Endothelial cell of umbilical vein (primary cell): ENCODE data around the gene AQP9. TPM values are rescaled to one million over a fixed set of nuclear protein-coding genes. Genes with fewer than 3 reads are reported as not detected.

Experiments
- BruUV-seq: library from RNA; stranded (reverse); fragments of 400-500 nt; replicated peaks from 2 replicates; lab custom pipeline; 2021; lab: Mats Ljungman, UMichigan
- CTCF ChIA-PET: fragments of 300-600, 350-600 bp; sonication (Branson Sonifier 250); formaldehyde crosslinking; loops from one replicate; lab custom pipeline; 2021; ENCODE audit warnings: antibody characterized with exemption, inconsistent platforms; lab: Charles Lee
- POLR2A ChIA-PET: fragments of 300-600, 350-600 bp; sonication (Branson Sonifier 250); formaldehyde crosslinking; loops from one replicate; lab custom pipeline; 2021; ENCODE audit warnings: antibody characterized with exemption, inconsistent platforms; lab: Charles Lee
- DNase-seq: peaks from one replicate; pipeline ENCODE4 v3.0.0-alpha.2; 2011; ENCODE audit warnings: low read depth, low spot score
- FAIRE-seq: peaks from 2 replicates; lab custom pipeline; 2011; peaks lifted over from hg19 to GRCh38; lab: Jason Lieb, UNC
- H2AFZ ChIP-seq: 2 replicates; pipeline ENCODE4 v1.6.0; 2012; ENCODE audit warnings: low read depth, low read length, control low read depth, inconsistent platforms
- H3K27ac ChIP-seq: 2 replicates; pipeline ENCODE4 v1.5.1; 2011; ENCODE audit warnings: low read depth, mild to moderate bottlenecking, control low read depth, low read length, moderate library complexity; ENCODE audit not compliant: insufficient read depth
- H3K27me3 ChIP-seq, 2 experiments: 2 replicates each; pipeline versions ENCODE4 v1.6.0 to v1.6.1; 2011; ENCODE audit warnings: low read length in 2 of 2, mixed read lengths in 1 of 2; ENCODE audit not compliant: control insufficient read depth in 2 of 2, insufficient read depth in 2 of 2
- H3K36me3 ChIP-seq, 2 experiments: 2 replicates in 1 of 2; 3 replicates in 1 of 2; pipeline ENCODE4 v1.5.1; 2011; ENCODE audit warnings: low read length in 2 of 2, mild to moderate bottlenecking in 1 of 2, moderate library complexity in 1 of 2; ENCODE audit not compliant: control insufficient read depth in 2 of 2, insufficient read depth in 2 of 2; ENCODE audit errors: extremely low read depth in 1 of 2
- H3K4me1 ChIP-seq: 3 replicates; pipeline ENCODE4 v1.5.1; 2011; ENCODE audit warnings: mild to moderate bottlenecking, low read length; ENCODE audit not compliant: control insufficient read depth, insufficient read depth; ENCODE audit errors: extremely low read depth
- H3K4me2 ChIP-seq: 2 replicates; pipeline ENCODE4 v1.6.1; 2011; ENCODE audit warnings: low read length, control low read depth, mixed read lengths; ENCODE audit not compliant: insufficient read depth
- H3K4me3 ChIP-seq, 3 experiments: fragments of 200-600 bp in 1 of 3; sonication (generic), shearing (Covaris generic) in 1 of 3; replicated peaks in 1 of 3; 2 replicates each; pipeline ENCODE4 v1.5.1; 2011 to 2016; ENCODE audit warnings: control low read depth in 3 of 3, low read length in 3 of 3, mild to moderate bottlenecking in 2 of 3, inconsistent platforms in 1 of 3, low read depth in 1 of 3, moderate library complexity in 1 of 3; ENCODE audit not compliant: insufficient read depth in 1 of 3
- H3K79me2 ChIP-seq: 2 replicates; pipeline ENCODE4 v1.6.0; 2012; ENCODE audit warnings: low read length, inconsistent platforms; ENCODE audit not compliant: control insufficient read depth, insufficient read depth
- H3K9ac ChIP-seq: replicated peaks from 2 replicates; pipeline ENCODE3; 2011; ENCODE audit warnings: low read length, control low read depth; ENCODE audit not compliant: insufficient read depth; ENCODE audit errors: extremely low read depth
- H3K9me1 ChIP-seq: replicated peaks from 3 replicates; pipeline ENCODE4 v1.6.0; 2011; ENCODE audit warnings: mild to moderate bottlenecking, low read length; ENCODE audit not compliant: control insufficient read depth, insufficient read depth; ENCODE audit errors: extremely low read depth
- H3K9me3 ChIP-seq: replicated peaks from 2 replicates; pipeline ENCODE4 v1.5.1; 2012; ENCODE audit warnings: low read length, inconsistent platforms; ENCODE audit not compliant: control insufficient read depth, insufficient read depth
- H4K20me1 ChIP-seq: replicated peaks from 2 replicates; pipeline ENCODE3; 2011; ENCODE audit warnings: mild to moderate bottlenecking, low read length; ENCODE audit not compliant: control insufficient read depth, insufficient read depth; ENCODE audit errors: extremely low read depth
- CTCF ChIP-seq, 2 donors: IDR thresholded peaks; 1 replicate in 1 of 2; 2 replicates in 1 of 2; pipeline ENCODE4 v1.5.1; 2011; ENCODE audit warnings: low read length in 2 of 2, mild to moderate bottlenecking in 2 of 2, moderate library complexity in 2 of 2, control low read depth in 1 of 2, inconsistent platforms in 1 of 2, low read depth in 1 of 2; ENCODE audit not compliant: insufficient read depth in 1 of 2; ENCODE audit errors: extremely low read depth in 1 of 2
- EZH2 ChIP-seq: IDR thresholded peaks from 2 replicates; pipeline ENCODE4 v1.6.1; 2012; ENCODE audit warnings: borderline replicate concordance, low read depth, mild to moderate bottlenecking, moderate library complexity, low read length, inconsistent platforms; ENCODE audit not compliant: severe bottlenecking
- FOS ChIP-seq: IDR thresholded peaks from 2 replicates; pipeline ENCODE4 v1.6.1; 2011; ENCODE audit warnings: mild to moderate bottlenecking, low read length, moderate library complexity, borderline replicate concordance; ENCODE audit not compliant: insufficient read depth
- GATA2 ChIP-seq: IDR thresholded peaks from 2 replicates; pipeline ENCODE4 v1.7.0; 2011; ENCODE audit warnings: low read depth, mild to moderate bottlenecking, moderate library complexity, mixed read lengths, low read length; ENCODE audit not compliant: insufficient read length, insufficient read depth
- JUN ChIP-seq: IDR thresholded peaks from 2 replicates; pipeline ENCODE4 v1.6.1; 2011; ENCODE audit warnings: borderline replicate concordance, low read depth; ENCODE audit not compliant: insufficient read length, insufficient read depth
- MAX ChIP-seq: IDR thresholded peaks from 2 replicates; pipeline ENCODE4 v1.6.1; 2011; ENCODE audit not compliant: insufficient read depth, insufficient read length
- MYC ChIP-seq: IDR thresholded peaks from one replicate; pipeline ENCODE4 v1.6.1; 2011; ENCODE audit warnings: mild to moderate bottlenecking, low read depth, low read length
- POLR2A ChIP-seq: IDR thresholded peaks from 2 replicates; pipeline ENCODE4 v1.6.1; 2012; ENCODE audit warnings: low read depth, mild to moderate bottlenecking, control low read depth, low read length
- POLR2AphosphoS5 ChIP-seq: IDR thresholded peaks from 2 replicates; pipeline ENCODE4 v1.6.1; 2012; ENCODE audit warnings: low read depth, mild to moderate bottlenecking, control low read depth, low read length, moderate library complexity; ENCODE audit not compliant: insufficient read depth
- dilution Hi-C: fragments of 300-500 bp; cut with MboI; formaldehyde crosslinking; loops from one replicate; pipeline ENCODE4 v1.15.0; 2019; ENCODE audit warnings: low sequenced_read_pairs; ENCODE audit not compliant: extremely low pct_ligation_motif_present
- intact Hi-C: fragments of 100-400 bp; cut with micrococcal nuclease; formaldehyde crosslinking; loops from one replicate; pipeline ENCODE4 v1.10.0; 2022
- polyA plus RNA-seq, 4 experiments: library from polyadenylated mRNA; depleted of rRNA in 3 of 4; stranded (reverse) in 3 of 4; unstranded in 1 of 4; fragments of >200 nt; gene quantifications; 2 replicates each; pipeline versions ENCODE4 v1.2.1 to v1.2.3, GENCODE V29; 2011 to 2012; ENCODE audit warnings: missing spikeins in 1 of 4
- total RNA-seq: library from RNA; stranded (reverse); gene quantifications from 2 replicates; pipeline ENCODE4 v1.2.3, GENCODE V29; 2021

The AQP9 gene
- total and polyA plus RNA-seq, 2 donors (not counting 3 experiments of a cell fraction or from before 2014, with no cell fraction given), result not detected

- Histone ChIP-seq H3K9ac (no peak overlapping the region), H3K27me3 (peaks cover 15 to 17% of the 10 kb centered on the region in 2 experiments), H3K4me1 (no peaks in the 10 kb centered on the region), H2AFZ (no peak overlapping the region), H3K36me3 (no peaks in the 10 kb centered on the region), H3K9me1 (no peaks in the 10 kb centered on the region), H3K9me3 (no peaks in the 10 kb centered on the region), H4K20me1 (no peaks in the 10 kb centered on the region), H3K79me2 (no peaks in the 10 kb centered on the region), H3K27ac (no peak overlapping the region), H3K4me2 (no peak overlapping the region), H3K4me3 (no peak overlapping the region)
- CTCF ChIA-PET, result interaction anchor here (1.4 kb wide), 1 partner anchor 64 kb away, joined by 6 read pairs; no protein-coding TSS in a partner anchor
- BruUV-seq, result no TSS peak
- FAIRE-seq (no peak), DNase-seq (no peak)
- intact Hi-C loops, result no loop called here
- TF ChIP-seq JUN, result no peak
- TF ChIP-seq POLR2AphosphoS5, result no peak
- no peak for TF ChIP-seq POLR2A
- POLR2A ChIA-PET, result no interaction called here
- dilution Hi-C loops, result no loop called here
Measured at GRCh38 chr15:58134886-58135285, 3.3 kb upstream of the AQP9 start.

- intact Hi-C loops (no loop called here), dilution Hi-C loops (no loop called here)
- CTCF ChIA-PET, result interaction anchor here (1.4 kb wide), 1 partner anchor 65 kb away, joined by 6 read pairs; no protein-coding TSS in a partner anchor
- H2AFZ ChIP-seq, result no peak overlapping the region
- H3K27me3 ChIP-seq, result peaks cover 15 to 17% of the 10 kb centered on the region in 2 experiments
- no peaks in the 10 kb centered on the region for H3K79me2 ChIP-seq
- no peak overlapping the region for H3K9ac ChIP-seq
- DNase-seq (no peak), FAIRE-seq (no peak)
- POLR2A ChIA-PET, result no interaction called here
- H3K36me3 ChIP-seq, result no peaks in the 10 kb centered on the region
- TF ChIP-seq CTCF (IDR thresholded peaks at IDR 0.05; ENCODE audit: extremely low read depth in 1 of 2, insufficient read depth in 1 of 2, low read depth in 1 of 2, low read length in 2 of 2), result no peak
- TF ChIP-seq GATA2, result no peak
- no peak for TF ChIP-seq POLR2A
- no peak for TF ChIP-seq JUN
- TF ChIP-seq EZH2, result no peak
- no peak for TF ChIP-seq MYC
- no peak for TF ChIP-seq POLR2AphosphoS5
- no peak for TF ChIP-seq MAX
- TF ChIP-seq FOS, result no peak
- no peaks in the 10 kb centered on the region for H3K4me1 ChIP-seq
- no TSS peak for BruUV-seq
- no peak overlapping the region for H3K4me3 ChIP-seq
- H3K9me1 ChIP-seq, result no peaks in the 10 kb centered on the region
- no peak overlapping the region for H3K27ac ChIP-seq
- H3K4me2 ChIP-seq, result no peak overlapping the region
- H4K20me1 ChIP-seq, result no peaks in the 10 kb centered on the region
- H3K9me3 ChIP-seq, result no peaks in the 10 kb centered on the region
Measured at GRCh38 chr15:58135511-58136174, 2.5 kb upstream of the AQP9 start.
